ENCODE measurements around the gene TBC1D1.

DNA sequence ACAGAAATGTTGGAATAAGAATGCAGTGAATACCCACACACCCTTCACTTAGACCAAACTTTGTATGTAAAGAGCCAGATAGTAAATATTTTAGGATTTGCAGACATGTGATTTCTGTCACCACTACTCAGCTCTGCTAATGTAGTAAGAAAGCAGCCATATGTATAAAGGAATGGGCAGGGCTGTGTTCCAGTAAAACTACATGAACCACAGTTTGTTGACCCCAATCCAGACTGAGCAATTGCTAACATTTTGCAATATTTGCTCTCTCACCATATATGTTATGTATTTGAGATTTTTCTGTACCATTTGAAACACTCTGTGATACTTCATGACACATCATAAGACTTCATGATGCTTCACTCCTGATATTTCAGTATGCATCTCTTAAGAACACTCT lies 32.0 kb upstream of the TBC1D1 start:
- no peak for TF ChIP-seq CTCF (IDR thresholded peaks at IDR 0.05; ENCODE audit: control extremely low read depth in 1 of 3, insufficient read depth in 1 of 3, low read depth in 1 of 3, low read length in 3 of 3)
- no peak for TF ChIP-seq MAX (IDR thresholded peaks at IDR 0.05)
- no peak for TF ChIP-seq NRF1 (IDR thresholded peaks at IDR 0.05; ENCODE audit: low read depth, low read length)
- TF ChIP-seq EP300 (IDR thresholded peaks at IDR 0.05; ENCODE audit: borderline replicate concordance in 1 of 2, low read depth in 2 of 2, low read length in 2 of 2): no peak
- no peak for TF ChIP-seq RAD21 (IDR thresholded peaks at IDR 0.05 in 1 of 2, conservative IDR thresholded peaks at IDR 0.05 in 1 of 2; ENCODE audit: low read depth in 2 of 2, low read length in 2 of 2)
